ENCODE results near the gene TNFAIP6.

DNA sequence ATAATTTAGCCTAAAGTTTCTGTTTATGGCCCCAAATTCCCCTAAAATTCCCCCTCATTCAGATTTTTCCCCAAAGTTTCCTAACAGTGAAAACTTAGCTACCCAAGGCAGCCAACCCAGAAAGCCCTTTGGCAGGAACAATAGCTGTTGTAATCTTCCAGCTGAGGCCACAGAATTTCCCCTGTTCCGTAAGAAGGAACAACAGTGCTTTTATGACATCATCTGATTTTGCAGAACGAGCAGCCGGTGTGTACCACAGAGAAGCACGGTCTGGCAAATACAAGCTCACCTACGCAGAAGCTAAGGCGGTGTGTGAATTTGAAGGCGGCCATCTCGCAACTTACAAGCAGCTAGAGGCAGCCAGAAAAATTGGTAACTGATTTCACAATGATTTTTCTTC, 6.3 kb downstream of the TNFAIP6 start:
- TF ChIP-seq, protein P1, sequence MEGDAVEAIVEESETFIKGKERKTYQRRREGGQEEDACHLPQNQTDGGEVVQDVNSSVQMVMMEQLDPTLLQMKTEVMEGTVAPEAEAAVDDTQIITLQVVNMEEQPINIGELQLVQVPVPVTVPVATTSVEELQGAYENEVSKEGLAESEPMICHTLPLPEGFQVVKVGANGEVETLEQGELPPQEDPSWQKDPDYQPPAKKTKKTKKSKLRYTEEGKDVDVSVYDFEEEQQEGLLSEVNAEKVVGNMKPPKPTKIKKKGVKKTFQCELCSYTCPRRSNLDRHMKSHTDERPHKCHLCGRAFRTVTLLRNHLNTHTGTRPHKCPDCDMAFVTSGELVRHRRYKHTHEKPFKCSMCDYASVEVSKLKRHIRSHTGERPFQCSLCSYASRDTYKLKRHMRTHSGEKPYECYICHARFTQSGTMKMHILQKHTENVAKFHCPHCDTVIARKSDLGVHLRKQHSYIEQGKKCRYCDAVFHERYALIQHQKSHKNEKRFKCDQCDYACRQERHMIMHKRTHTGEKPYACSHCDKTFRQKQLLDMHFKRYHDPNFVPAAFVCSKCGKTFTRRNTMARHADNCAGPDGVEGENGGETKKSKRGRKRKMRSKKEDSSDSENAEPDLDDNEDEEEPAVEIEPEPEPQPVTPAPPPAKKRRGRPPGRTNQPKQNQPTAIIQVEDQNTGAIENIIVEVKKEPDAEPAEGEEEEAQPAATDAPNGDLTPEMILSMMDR (IDR thresholded peaks at IDR 0.05; ENCODE audit: low read depth, low read length), result no peak
- no peak for TF ChIP-seq EZH2phosphoT487 (IDR thresholded peaks at IDR 0.05; ENCODE audit: low read depth)

Data from OCI-LY3 (cell line).